Hematopoietic multipotent progenitor cell treated with erythropoietin and hydrocortisone succinate and interleukin-3 and kit ligand, for 6 days (in vitro differentiated cells): ENCODE measurements around the gene CCT2.

Source experiments
- DNase-seq: peaks from one replicate; pipeline ENCODE4 v3.0.0-alpha.2; 2015

Gene CCT2

DNA sequence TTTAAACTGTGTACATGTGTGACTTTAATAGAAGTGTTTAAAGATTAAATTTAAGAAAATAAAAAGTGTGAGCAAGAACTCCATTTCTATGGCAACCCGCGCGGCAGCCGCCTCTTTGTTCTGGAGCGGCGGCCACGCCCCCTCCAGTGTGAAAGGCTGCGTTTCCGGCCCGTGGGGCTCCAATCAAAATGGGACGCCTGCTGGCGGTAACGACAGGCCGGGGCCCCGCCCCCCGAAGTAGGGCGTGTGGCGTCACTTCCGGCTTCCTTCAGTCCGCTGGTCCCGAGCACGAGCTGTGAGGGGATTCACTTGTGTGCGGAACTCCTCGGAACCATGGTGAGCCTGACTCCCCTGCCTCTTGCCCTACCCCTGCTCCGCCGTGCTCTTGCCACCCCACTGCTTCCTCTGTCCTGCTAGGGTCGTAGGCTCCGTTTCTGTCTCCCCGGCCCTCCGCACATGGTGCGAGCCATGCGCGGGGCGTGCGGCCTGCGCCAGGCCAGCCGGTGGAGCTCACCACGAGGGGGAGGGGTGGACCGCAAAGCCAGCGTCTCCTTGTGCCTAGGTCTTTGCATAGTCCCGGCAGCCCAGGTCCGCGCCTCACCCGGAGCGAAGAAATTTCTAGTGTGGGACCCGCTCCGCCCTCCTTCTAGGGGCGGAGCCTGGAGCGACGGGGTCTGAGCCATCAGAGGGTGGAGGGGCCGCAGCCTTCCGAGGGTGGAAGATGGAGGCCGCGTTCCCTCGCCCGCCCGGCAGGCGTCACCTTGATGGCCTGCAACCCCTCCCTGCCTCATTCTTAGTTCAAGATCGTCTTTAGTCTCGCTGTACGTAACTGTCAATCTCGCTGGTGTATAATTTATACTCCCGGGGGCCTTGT is at the start of gene CCT2:
CCT2 (plus strand) TSS at position 271 of the 874 bp plus-strand sequence; CDS start at position 334, 63 bp downstream.
- peak; percentile 99 for DNase-seq

DNA sequence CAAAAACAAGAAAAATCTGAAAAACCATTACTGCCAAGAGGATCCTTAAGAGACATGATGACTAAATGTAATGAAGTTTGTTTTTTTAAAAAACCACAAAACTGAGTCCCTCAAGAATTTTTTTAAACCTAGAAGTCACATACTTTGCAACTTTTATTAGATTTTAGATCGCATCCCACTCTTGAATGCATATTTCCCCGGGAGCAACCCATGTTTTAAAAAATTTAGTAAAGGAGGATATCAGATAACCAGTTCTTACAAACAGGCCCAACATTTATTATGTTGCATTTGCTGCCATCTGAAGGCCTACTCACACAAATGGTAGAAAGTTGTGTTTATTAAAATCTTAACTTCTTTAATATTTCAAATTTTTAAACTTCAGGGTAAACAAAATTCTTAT is 44.3 kb upstream of the CCT2 start:
- no peak for DNase-seq

DNA sequence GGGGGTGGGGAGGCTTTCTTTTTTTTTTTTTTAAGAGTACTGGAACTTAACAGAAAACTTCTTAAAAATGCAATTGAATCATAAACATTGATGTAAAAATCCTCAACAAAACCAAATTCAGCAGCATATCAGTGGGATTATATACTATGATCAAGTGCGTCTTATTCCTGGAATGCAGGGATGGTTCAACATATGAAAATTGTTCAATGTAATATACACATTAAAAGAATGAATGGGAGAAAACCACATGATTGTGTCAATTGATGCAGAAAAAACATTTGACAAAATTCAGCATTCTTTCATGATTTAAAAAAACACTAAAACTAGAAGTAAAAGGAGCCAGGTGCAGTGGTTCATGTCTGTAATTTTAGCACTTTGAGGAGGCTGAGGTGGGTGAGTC is 41.2 kb upstream of the CCT2 start:
- DNase-seq: no peak

DNA sequence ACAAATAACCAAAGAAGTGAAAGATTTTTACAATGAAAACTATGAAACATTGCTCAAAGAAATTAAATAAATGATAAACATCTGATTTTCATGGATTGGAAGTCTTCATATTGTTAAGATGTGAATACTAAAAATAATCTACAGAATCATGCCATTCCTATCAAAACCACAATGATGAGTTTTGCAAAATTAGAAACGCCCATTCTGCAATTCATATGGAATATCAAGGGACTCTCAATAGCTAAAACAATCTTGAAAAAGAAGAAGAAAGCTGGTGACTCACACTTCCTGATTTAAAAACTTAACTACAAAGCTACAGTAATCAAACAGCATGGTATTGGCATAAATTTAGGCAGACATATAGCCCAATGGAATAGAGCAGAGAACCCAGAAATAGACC is 40.2 kb upstream of the CCT2 start:
- no peak for DNase-seq

DNA sequence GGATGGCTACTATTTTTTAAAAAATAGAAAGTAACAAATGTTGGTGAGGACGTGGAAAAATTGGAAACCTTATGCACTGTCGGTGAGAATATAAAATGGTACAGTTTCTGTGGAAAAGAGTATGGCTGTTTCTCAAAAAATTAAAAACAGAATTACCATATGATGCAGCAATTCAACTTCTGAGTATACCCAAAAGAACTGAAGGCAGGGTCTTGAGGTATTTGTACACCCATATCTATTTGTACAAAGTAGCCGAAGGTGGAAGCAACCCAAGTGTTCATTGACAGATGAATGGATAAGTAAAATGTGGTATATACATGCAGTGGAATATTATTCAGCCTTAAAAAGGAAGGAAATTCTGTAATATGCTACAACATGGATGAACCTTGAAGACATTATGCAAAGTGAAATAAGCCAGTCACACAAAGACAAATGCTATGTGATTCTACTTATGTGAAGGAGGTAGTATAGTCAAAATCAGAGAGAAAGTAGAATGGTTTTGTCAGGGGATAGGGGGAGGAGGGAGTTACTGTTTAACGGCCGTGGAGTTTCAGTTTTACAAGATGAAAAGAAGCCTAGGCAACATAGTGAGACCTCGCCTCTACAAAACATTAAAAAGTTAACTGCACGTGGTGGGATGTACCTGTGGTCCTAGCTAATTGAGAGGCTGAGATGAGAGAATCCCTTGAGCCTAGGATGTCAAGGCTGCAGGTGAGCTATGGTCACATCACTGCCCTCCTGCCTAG is 38.4 kb upstream of the CCT2 start:
- no peak for DNase-seq

DNA sequence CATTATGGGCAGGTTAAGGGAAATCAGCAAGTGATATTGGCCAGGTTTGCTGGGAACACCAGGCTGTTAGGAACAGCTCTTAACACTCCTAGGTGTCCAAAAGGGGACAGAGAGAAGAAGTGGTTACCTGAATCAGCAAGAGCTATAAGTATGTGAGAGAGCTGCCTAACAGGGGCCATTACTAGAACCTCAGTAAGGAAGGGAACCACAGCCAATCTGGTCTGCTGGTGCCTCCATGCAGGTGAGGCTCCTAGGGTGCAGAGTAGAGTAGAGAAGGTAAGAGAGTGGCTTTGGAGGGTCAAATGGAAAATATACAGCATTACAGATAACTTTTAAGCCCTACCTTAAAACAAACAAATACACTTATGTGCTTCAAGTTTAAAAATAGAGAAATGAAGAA is 36.6 kb upstream of the CCT2 start:
- DNase-seq: no peak

DNA sequence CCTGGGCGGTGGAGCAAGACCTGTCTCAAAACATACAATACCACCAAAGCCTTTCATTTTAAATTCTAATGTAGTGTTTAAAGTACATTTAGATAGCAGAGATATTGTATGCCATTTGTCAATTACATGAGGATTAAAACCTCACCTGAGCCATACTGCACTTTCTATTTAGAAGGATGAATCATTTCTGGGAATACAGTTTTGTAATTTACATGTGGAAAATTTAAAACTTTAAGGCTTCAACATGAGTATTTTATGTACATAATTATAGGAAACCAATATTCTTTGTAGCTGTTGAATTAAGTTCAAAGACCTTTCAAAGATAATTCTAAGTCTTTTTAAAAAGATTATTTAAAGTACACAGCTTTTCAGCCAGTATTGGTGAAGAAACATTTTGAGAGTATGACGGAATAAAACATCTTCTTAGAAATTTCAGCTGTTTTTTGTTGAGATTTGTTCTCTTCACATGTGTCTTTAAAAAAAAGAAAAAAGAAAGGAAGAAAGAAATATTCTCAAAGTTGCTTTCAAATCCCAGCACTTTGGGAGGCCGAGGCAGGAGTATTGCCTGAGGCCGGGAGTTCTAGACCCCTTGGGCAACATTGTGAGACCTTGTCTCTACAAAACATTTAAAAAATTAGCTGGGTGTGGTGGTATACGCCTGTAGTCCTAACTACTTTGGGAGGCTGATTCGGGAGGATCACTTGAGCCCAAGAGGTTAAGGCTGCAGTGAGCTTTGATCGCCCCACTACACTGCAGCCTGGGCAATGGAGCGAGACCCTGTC is 34.5 kb upstream of the CCT2 start:
- DNase-seq: no peak

DNA sequence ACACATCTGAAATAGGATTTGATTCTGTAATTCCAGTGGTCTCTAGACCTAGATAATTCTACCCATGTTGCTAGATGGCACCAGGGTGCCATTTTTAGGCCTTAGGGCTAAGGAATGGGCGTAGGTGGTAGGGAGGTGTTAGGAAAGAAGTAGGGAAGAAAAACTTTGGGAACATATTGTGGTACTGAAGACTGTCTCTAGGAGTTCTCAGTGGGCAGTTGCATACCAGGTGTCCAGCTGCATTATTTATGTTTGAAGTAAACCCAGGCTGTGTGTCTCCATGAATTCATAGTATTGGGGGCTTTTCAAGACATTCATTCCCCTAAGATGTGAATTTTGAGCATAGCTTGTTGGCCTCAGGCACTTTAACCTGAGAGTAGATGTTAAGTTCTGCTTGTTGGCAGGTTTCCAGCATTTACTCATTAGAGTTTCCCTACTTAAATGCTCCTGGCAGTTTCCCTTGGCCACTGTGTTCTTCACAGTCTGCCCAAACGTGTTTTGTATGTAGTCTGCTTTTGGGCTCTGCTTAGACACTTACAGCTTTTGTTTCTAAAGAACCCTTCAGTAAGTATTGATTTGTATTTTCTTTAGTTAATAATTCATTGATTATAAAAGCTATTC is 31.5 kb upstream of the CCT2 start:
- DNase-seq: peak; percentile 61

DNA sequence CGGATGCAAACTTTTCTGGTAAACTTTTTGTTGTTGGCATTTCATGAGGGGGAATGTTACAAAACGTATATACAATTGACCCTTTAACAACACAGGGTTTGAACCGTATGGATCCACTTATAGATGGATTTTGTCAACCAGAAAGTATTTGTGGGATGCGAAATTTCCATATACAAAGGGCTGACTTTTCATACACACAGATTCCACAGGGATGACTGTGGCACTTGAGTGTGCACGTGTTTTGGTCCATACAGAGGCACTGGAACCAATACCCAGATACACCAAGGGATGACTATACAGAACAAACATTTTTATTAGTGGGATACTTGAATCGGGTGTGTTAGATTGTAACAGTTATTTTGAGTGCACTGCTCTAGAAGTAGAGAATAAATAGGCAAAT is 29.8 kb upstream of the CCT2 start:
- no peak for DNase-seq

DNA sequence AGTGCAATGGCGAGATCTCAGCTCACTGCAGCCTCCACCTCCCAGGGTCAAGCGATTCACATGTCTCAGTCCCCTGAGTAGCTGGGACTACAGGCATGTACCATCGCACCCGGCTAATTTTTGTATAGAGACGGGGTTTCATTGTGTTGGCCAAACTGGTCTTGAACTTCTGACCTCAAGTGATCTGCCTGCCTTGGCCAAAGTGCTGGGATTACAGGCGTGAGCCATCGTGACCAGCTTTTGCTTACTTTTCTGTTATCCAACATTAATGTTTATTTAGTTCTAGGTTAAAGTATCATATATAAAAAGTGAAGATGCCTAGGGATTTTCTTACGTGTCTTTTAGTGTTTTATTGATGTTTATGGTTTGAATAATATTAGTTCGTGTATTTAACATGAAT is 28.9 kb upstream of the CCT2 start:
- DNase-seq: no peak

DNA sequence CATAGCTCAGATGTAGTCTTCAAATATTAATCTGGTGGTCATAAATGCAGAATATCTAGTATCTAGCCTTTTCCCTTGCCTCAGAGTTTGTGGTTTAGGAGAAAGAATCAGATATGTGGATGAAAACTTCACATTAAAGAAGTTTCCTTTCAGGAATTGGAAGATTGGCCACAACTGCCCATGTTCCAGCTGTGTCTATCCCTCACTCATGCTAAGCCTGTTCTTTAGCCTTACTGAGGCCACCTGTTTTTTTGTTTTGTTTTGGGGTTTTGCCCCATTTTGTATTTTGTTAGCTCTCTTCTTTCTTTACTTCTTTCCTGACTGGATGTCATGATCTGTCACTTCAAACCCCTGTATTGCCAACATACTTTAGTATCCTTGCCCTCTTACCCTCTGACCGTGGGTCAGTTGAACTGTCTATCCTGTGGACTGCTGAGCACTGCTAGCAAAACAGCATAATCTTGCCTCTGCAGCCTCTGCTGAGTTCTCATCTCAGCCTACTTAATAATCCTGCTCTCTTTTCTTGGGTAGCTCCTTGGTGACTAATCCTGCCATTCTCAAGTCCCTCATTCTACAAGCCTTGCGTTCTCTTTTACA is 22.0 kb upstream of the CCT2 start:
- DNase-seq: no peak

DNA sequence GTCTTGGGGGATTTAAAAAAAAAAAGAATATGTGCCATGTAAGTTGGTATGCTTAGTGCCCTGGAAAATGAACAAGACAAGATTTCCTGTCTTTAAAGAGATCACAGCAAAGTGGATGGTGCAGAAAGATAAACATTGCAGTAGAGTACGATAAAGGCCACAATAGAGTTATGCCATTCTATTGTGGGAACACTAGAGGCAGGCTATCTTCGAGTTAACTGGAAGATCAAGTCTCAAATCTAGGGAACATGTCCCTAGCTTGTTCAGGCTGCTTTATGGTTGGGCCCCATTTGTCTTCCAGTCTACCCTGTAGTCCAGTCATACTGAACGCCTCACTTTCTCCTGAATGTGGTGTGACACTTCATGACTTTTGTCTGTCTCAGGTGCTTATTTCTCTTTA is 18.7 kb upstream of the CCT2 start:
- peak; percentile 54 for DNase-seq

DNA sequence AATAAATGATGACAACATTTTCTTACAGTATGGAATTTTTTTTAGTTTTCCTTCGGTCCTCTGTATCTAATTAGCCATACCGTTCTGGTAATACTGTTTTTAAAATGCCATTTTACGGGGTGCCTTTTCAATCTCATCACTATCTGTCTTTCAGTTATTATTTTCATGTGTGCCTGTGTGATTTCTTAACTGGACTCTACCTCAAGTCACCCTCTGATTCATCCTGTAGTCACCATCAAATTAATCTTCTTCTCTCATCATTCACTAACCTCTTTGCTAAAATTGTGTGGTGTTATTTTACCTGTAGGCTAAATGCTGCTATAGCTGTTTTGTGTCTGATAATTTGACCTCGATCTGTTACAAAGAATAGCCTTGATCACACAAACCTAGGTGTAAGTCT is 16.0 kb upstream of the CCT2 start:
- no peak for DNase-seq

DNA sequence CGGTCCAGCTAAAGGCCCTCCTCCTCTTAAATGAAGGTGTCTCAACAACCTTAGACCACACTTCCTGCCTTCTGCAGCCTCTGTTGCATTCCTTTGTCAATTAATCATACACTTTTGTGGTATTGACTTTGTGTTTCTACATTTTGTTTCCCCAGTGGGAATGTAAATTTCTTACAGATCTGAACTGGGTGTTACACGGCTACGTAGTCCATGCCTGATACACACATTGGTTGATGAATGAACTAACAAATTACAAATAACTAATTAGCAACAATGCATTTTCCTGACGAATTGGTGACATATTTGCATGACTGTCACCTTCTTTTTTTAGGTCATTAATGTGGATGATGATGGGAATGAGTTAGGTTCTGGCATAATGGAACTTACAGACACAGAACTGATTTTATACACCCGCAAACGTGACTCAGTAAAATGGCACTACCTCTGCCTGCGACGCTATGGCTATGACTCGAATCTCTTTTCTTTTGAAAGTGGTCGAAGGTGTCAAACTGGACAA is 15.2 kb upstream of the CCT2 start:
- no peak for DNase-seq

DNA sequence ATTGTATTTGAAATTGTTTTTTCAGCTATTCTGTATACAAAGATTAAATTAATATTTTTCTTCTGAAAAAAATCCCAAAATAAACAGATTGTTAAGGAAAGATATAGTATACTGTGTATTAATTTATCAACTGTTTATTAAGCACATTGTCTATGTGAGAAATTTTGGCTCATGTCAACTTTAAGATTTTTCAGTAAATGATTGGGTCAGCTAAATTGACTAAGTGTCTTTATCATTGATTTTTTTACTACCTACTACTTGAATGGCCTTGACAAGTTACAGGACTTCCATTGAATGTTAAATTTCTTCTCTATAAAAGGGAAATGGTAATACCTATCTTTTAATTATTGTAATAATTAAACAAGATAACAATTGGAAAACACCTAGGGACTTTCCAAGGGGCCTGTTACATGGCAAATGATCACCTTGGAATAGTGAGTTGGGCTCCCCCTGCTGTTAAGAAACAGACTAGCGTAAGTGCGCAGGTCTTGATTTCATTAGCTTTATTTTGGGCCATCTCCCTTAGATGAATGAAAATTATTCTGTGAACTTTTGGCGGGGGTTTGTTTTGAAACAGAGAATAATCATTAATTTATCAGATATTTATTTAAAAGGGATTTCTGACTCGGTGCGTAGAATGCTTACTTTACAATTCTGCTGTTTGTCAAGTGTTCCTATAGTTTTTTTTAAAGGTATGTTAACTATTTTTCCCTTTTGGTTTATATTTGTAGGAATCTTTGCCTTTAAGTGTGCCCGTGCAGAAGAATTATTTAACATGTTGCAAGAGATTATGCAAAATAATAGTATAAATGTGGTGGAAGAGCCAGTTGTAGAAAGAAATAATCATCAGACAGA is 14.5 kb upstream of the CCT2 start:
- peak; percentile 86 for DNase-seq

DNA sequence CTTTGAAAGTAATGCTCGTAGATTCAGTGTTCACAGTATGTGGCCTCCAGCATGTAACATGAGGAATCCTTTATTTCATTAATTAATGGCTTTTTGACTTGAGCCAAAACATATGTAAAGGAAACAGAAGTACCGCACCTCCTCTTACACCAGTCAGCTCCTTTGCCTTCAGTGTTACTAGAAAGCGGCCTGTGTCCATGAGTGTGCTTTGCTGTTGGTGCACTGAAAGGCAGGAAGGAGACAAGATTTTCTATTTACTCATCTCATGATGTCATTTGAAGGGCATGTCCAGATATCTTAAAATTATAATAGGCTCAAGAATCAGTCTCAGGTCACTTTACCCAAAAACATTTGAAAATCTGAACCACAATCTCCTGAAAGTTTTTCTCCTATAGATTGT is 9.9 kb upstream of the CCT2 start:
- no peak for DNase-seq

DNA sequence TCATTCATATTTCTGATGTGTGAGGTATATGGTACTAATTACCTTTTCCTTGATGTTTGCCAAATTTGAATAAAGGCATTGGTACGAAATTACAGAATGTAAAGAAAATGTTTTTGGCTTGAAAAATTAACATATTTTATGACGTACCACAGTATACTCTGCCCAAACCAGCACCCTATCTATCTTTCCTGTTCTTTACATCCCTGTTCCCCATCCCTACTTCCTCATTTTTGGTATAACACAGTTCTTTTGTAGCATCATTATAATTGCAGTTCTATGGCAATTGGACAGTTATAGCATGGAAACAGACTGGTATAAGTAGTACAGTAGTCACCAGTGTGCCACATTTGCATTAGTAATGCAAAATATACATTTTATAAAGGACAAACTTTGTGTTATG is 7.0 kb upstream of the CCT2 start:
- no peak for DNase-seq

DNA sequence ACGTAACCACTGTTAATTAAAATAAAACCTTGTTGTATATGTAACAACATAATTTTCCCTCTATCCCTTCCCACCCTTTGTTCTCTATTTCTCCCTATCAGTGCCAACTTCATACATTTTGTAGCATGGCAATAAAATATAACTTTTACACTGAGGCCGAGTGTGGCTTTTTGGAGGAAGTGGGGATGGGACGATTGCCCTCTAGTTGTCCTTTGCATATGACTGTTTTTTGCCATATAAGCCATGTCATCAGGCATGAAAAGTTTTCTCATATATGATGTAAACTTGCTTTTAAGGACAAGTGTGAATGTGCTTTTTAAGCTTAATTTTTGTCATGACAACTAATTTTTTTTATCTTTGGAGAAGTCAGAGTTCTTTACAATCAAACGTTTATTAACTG is 6.2 kb upstream of the CCT2 start:
- no peak for DNase-seq

DNA sequence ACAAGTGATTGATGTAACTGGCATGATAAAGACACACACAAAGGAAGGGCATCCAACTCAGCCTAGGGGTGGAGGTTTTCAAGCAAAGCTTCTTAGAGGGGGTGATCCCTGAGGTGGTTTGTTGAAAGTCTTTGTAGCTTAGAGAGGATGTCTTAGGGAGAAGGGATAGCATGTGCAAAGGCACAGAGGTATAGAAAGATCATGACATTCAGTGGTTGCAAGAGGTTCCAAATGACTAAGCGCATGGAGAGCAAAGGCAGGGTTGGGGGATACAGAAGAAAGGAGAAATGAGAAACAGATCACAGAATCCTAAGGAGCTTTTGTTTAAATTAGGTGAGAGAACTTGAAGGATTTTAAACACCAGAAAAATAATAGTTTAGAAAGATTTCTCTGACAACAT is 5.2 kb upstream of the CCT2 start:
- no peak for DNase-seq

DNA sequence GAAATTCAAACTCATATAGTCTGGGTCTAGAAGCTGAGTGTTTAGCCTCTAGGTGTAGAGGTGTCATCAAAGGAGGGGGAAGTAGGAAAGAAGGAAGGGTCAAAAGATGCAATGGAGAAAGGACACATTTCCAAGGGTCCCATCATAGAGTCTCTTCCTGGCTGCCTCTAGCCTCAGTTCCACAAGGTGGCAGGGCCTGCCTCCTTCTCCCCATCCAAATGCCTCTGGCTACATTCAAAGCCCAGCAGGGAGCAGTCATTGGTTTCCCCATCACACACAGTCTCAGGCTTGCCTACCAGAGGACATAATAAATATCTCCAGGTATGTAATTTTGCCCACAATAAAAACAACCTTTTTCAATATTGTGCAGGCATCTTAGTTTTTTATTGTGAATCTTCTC is 2.1 kb upstream of the CCT2 start:
- peak; percentile 63 for DNase-seq

DNA sequence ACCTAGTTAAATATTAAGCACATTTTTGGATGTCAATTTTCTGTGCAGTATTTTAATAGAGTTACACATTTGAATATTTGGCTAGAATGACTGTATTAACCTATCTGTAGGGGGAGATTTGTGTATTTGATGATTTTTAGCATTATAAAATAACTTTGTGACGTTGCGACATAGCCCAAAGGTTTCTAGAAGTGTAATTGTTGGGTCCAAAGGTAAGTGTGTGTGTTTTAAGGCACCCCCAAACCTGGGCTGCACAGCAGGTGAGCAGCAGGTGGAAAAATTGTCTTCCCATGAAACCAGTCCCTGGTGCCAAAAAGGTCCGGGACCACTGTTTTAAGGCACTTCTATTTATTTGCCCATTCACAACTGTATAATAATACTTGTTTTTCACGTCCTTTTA is 3.3 kb downstream of the CCT2 start:
- no peak for DNase-seq

DNA sequence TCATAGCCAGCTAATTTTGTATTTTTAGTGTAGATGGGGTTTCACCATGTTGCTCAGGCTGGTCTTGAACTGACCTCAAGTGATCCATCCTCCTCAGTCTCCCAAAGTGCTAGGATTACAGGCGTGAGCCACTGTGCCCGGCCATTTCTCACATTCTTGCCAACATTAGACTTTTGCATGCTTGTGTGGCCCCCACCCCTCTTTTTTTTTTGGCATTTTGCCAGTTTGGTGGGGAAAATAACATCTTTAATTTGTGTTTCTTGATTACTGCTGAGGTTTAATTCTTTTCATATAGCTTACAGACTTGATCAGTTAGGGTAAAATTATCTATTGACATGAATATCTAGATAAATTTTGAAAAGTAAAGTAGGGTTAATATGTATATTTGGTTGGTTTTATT is 3.8 kb downstream of the CCT2 start:
- DNase-seq: no peak
